IPS DF 6.9 (cell line): ENCODE data around the gene NUDT16L1.

Source experiments
- DNase-seq: peaks from one replicate; pipeline ENCODE4 v3.0.0-alpha.2; 2013; ENCODE audit warnings: low read depth, low spot score
- H3K27ac ChIP-seq: one replicate; pipeline ENCODE4 v1.5.1; 2013; ENCODE audit warnings: low read length, control low read depth
- H3K27me3 ChIP-seq: 2 replicates; pipeline ENCODE4 v1.6.1; 2013; ENCODE audit warnings: mild to moderate bottlenecking, low read length; ENCODE audit not compliant: control insufficient read depth, insufficient read depth
- H3K36me3 ChIP-seq: 2 replicates; pipeline ENCODE4 v1.6.1; 2013; ENCODE audit warnings: low read length; ENCODE audit not compliant: control insufficient read depth, insufficient read depth
- H3K4me1 ChIP-seq: 2 replicates; pipeline ENCODE4 v1.6.1; 2013; ENCODE audit warnings: low read length; ENCODE audit not compliant: control insufficient read depth, insufficient read depth
- H3K4me3 ChIP-seq: 2 replicates; pipeline ENCODE4 v1.5.1; 2013; ENCODE audit warnings: mild to moderate bottlenecking, low read length
- H3K9me3 ChIP-seq: 2 replicates; pipeline ENCODE4 v1.6.1; 2013; ENCODE audit warnings: low read length, inconsistent platforms; ENCODE audit not compliant: control insufficient read depth, insufficient read depth
- WGBS: extraction: QIAGEN DNeasy Blood & Tissue Kit; methylation state at CpG from one replicate; pipeline ENCODE4 v1.1.7; 2013; ENCODE audit warnings: mixed read lengths, missing lambda C conversion rate; ENCODE audit not compliant: insufficient read length, insufficient coverage; 5-methylcytosine and 5-hydroxymethylcytosine counted together

Gene NUDT16L1

DNA sequence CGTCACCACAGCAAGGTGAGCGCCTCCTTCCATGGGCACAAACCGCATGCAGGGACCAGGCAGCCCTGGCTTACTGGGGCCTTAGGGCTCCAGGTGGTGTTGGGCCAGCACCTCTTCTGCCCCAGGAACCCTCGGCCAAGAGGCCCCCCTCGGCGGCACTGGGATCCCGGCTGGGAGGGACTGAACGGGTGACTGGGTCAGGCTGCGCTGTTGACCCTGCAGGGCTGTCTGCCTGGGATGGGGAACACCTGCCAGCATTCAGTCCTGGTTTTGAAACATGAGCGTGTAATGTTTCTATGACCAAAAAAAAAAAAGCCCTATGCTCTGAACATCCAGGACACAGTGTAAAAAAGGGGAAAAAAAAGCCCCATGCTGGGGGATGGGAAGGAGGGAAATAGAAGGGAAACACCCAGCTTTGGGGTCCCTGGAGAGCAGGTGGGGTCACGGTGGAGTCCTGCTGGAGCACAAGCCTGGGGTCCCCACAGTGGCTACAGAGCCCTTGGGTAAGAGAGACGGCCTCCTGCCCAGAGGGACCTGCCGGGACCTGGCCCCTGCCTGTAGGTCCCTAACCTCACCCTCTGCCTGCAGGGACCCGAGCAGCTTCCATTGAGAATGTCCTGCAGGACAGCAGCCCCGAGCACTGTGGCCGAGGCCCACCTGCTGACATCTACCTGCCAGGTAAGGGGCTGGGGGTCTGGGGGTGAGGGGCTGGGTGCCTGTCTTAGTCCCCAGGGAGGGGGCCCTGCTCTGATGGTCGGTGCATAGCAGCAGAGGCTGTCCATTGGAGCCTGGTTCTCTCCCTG lies 9.9 kb upstream of the NUDT16L1 start:
- H3K4me1 ChIP-seq, result no peaks in the 10 kb centered on the region
- no peak overlapping the region for H3K4me3 ChIP-seq
- no peak for DNase-seq
- H3K36me3 ChIP-seq, result peaks cover 13% of the 10 kb centered on the region
- H3K27ac ChIP-seq, result no peak overlapping the region
- no CpG with 5 or more reads among the region's 17 CpGs for WGBS
- H3K9me3 ChIP-seq, result no peaks in the 10 kb centered on the region
- H3K27me3 ChIP-seq, result no peaks in the 10 kb centered on the region

DNA sequence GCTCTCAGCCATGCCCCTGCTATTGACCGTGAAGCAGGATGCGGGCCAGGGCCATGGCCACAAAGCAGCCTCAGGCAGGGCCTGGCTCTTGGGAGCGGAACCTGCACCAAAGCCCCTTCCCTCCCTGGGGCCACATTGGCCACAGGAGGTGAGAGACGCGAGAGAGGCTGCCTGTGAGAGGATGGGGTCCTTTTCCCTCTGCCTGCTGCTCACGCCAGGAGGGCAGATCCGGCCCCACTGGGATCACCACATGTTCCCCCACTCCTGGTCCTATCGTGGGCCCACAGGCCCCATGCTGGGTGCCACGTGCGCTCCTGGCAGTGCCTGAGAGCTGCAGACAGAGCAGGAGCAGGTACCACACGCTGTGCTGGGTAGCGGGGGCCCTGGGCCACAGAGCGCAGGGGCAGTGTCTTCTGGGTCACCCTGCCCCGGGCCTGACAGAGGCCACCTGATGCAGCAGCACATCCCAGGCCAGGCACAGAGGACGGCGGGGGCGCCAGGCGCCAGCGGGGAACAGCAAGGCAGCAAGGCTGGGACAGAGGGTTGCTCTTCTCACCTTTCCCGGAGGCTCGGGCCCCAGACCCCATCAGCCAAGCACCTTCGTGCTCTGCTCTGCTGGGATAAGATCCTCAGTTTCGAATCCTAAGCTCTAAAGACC lies 9.2 kb upstream of the NUDT16L1 start:
- no peak for DNase-seq
- Histone ChIP-seq H3K27me3 (no peaks in the 10 kb centered on the region), H3K4me3 (no peak overlapping the region), H3K9me3 (no peaks in the 10 kb centered on the region), H3K36me3 (peaks cover 14% of the 10 kb centered on the region), H3K27ac (no peak overlapping the region), H3K4me1 (no peaks in the 10 kb centered on the region)
- no CpG with 5 or more reads among the region's 23 CpGs for WGBS

DNA sequence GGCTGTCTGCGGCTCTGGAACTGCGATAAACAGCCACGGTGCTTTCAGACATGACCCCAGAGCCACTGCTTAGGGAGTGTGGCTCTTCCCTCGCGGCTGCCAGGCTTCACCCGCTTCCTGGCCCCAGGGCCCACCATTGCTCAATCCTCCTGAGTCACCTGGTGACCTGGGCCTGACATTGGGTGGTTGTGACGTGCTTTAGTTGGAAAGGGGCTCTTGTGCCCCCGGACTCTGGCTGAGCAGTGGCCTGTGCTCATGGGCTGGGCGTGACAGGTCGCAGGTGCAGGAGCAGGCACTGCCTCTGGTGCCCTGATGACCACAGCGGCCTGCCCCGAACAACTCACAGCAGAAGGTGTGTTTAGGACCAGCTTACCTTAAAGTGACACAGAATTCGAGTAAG lies 8.6 kb upstream of the NUDT16L1 start:
- no peaks in the 10 kb centered on the region for H3K9me3 ChIP-seq
- H3K4me1 ChIP-seq, result no peaks in the 10 kb centered on the region
- no peak overlapping the region for H3K4me3 ChIP-seq
- no peak for DNase-seq
- H3K27me3 ChIP-seq, result no peaks in the 10 kb centered on the region
- H3K36me3 ChIP-seq, result peaks cover 17% of the 10 kb centered on the region
- WGBS, result no CpG with 5 or more reads among the region's 13 CpGs
- no peak overlapping the region for H3K27ac ChIP-seq

DNA sequence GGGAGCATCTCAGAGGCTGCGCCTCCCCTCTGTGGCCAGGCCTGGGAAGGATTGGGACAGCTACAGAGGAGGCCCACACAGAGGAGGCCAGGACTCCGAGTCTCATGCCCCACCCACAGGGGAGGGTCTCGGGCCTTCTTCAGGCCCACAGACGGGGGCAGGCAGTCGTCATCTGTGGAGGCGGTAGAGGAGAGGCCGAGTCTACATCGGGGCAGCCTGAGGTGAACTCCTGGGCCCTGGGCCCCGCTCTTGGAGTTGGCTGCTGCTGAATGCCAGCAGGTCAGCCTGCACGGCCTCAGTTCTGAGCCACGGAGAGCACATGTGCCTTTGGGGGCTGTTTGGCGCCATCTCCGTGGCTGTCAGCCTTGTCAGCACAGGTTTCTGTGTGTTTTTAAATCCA lies 8.1 kb upstream of the NUDT16L1 start:
- Histone ChIP-seq H3K4me3 (no peak overlapping the region), H3K27ac (no peak overlapping the region), H3K9me3 (no peaks in the 10 kb centered on the region), H3K36me3 (peaks cover 15% of the 10 kb centered on the region), H3K27me3 (no peaks in the 10 kb centered on the region), H3K4me1 (no peaks in the 10 kb centered on the region)
- DNase-seq, result no peak
- WGBS, result no CpG with 5 or more reads among the region's 13 CpGs

DNA sequence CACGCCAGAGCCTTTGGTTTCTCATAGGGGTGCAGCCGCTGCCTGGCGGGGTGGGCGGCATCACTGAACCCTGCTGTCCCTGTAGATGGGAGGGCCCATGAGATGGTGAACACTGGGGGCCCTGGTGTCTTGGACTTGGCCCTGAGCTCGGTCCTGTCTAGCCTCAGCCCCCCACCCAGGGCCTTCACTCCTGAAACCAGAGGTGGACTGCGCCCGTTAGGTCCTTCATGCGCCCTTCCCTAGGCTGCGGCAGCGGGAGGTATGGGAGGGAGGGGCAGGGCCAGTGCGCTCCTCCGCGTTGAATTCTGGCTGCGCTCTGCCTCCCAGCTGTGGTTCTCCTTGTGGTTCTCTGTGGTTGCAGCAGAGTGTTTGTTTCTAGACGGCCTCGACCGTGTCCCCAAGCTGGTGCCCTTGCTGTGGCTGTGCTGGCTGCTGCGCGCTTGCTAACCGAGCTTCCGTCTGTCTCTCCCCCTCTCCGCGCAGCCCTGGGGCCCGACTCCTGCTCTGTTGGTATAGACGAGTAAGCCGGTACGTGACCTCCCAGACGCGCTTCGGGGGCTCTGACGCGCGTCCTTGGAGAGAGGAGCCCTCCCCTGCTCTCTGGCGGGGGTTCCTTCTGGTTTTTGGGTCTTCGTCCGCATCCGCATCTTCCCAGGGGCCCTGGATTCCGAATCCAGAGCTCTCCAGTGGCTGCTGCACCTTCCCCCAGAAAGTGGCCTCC lies 7.4 kb upstream of the NUDT16L1 start:
- WGBS, result no CpG with 5 or more reads among the region's 38 CpGs

DNA sequence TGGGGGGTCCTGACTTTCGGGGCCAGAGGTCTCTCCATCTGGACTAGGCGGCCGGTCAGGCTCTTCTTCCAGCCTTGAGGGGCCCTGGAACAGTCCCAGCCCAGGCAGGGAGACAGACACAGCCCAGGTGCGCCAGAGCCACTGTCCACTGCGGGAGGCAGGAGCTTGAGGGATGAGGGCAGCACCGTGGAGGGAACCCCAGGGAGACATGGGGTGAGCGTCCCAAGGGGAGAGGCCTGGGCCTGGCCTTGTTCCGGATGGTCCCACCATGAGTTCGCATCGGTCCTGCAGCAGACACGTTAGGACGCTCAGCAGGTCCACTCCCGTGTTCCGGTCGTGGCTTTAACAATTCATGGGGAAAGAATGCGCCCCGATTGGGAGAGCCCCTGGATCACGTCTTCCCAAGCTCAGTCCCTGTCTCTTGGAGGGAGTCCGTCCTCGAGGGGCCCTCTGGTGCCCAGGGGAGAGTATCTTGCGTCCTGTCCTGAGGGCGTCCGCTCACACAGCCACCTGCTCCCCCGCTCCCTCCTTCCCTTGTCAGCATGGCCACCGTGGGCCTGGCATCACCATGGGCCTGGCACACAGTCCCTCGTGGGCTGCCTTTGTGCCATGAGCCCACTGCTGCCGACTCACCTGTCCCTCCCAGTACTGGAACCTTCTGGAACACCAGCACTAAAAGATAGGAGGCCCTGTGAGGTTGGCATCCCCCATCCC lies 6.7 kb upstream of the NUDT16L1 start:
- H3K27ac ChIP-seq, result no peak overlapping the region
- H3K36me3 ChIP-seq, result peaks cover 16% of the 10 kb centered on the region

More for the DNA sequence above, 7.4 kb upstream of the NUDT16L1 start:
- H3K27ac ChIP-seq, result no peak overlapping the region
- no peaks in the 10 kb centered on the region for H3K27me3 ChIP-seq
- H3K9me3 ChIP-seq, result no peaks in the 10 kb centered on the region
- peaks cover 16% of the 10 kb centered on the region for H3K36me3 ChIP-seq
- no peaks in the 10 kb centered on the region for H3K4me1 ChIP-seq
- no peak for DNase-seq
- no peak overlapping the region for H3K4me3 ChIP-seq

DNA sequence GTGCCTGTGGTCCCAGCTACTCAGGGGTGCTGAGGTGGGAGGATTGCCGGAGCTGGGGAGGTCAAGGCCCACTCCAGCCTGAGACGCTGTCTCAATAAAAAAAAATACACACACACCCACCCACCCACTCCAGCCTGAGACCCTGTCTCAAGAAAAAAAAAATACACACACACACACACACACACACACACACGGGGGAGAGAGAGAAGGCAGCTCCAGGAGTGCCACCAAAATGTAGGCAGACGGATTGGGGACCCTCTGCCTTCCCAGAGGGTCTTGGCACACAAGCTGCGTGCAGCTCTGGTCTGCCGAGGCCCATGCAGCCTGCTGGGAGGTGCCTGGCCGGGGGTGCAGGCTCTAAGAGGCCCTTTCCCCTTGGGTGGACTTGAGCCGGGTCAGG lies 5.9 kb upstream of the NUDT16L1 start:
- Histone ChIP-seq H3K4me3 (no peak overlapping the region), H3K27me3 (no peaks in the 10 kb centered on the region), H3K4me1 (no peaks in the 10 kb centered on the region), H3K27ac (no peak overlapping the region), H3K36me3 (peaks cover 16% of the 10 kb centered on the region), H3K9me3 (no peaks in the 10 kb centered on the region)
- DNase-seq, result no peak
- WGBS, result no CpG with 5 or more reads among the region's 8 CpGs

More for the DNA sequence above, 6.7 kb upstream of the NUDT16L1 start:
- H3K4me3 ChIP-seq, result no peak overlapping the region
- DNase-seq, result no peak
- no peaks in the 10 kb centered on the region for H3K4me1 ChIP-seq
- WGBS, result no CpG with 5 or more reads among the region's 27 CpGs
- H3K27me3 ChIP-seq, result no peaks in the 10 kb centered on the region
- H3K9me3 ChIP-seq, result no peaks in the 10 kb centered on the region

DNA sequence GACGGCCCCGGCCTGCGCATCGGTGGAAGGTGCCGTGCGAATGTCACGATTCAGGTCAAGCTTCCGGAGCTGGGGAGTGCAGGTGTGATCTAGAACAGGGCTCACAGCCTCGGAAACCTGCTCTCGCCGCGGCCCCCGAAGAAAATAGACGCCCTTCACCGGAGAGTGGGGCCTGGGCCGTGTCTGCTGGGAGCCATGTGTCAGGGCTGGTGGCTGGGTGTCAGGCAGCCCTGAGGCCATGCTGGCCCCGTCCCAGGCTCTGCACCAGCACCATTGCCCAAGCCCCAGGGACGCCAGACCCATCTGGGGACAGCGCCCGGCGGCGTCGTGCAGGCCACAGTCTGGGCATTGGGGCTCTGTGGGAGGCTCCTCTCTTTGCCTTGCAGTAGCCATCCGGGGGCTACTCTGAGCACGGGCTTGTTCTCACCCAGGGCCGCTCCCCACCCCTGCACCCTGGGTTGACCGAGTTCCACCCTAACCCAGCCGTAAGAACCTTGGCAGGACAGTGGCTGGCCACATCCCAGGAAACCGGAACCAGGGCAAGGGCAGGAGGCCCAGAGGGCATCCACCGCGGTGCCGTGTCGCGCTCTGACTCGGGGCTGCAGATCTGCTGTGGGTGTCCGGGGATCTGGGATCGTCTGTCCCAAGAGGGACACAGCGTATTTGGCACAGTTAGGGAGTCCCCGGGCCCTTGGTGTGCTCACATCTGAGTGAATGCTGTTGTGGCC lies 5.3 kb upstream of the NUDT16L1 start:
- Histone ChIP-seq H3K27me3 (no peaks in the 10 kb centered on the region), H3K27ac (no peak overlapping the region), H3K36me3 (peaks cover 16% of the 10 kb centered on the region), H3K4me3 (no peak overlapping the region), H3K4me1 (no peaks in the 10 kb centered on the region), H3K9me3 (no peaks in the 10 kb centered on the region)
- WGBS, result no CpG with 5 or more reads among the region's 39 CpGs
- DNase-seq, result no peak

DNA sequence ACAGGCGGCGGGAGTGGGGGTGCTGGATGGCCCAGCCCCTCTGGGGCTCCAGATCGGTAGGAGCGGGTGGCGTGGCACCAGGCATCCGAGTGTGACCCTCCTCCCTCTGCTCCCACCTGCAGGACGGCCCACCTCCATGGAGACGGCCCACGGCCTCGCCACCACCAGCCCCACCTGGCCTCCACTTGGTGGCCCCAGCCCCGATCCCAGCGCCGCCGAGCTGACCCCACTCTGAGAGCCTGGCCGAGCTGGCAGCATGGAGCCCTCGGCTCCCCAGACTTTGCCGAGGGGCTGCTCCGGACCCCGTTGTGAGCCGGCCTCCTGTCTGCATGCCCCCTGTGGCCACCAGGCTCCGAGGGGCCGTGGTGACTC lies 4.7 kb upstream of the NUDT16L1 start:
- no peak for DNase-seq
- Histone ChIP-seq H3K4me3 (no peak overlapping the region), H3K4me1 (no peaks in the 10 kb centered on the region), H3K9me3 (no peaks in the 10 kb centered on the region), H3K27me3 (no peaks in the 10 kb centered on the region), H3K27ac (no peak overlapping the region), H3K36me3 (peaks cover 16% of the 10 kb centered on the region)
- no CpG with 5 or more reads among the region's 22 CpGs for WGBS
